Transverse colon (tissue), 4 donors: ENCODE results near the gene SLC24A3.

ENCODE experiments used
- EP300 ChIP-seq: sonication (generic); formaldehyde crosslinking; IDR thresholded peaks from one replicate; pipeline ENCODE4 v1.6.1; 2017; ENCODE audit warnings: antibody characterized with exemption, low read depth
- POLR2A ChIP-seq: fragments of 450-650 bp; IDR thresholded peaks from one replicate; pipeline ENCODE4 v1.6.1; 2016; ENCODE audit warnings: antibody characterized with exemption, mild to moderate bottlenecking, moderate library complexity
- POLR2AphosphoS5 ChIP-seq, 3 donors: sonication (generic); formaldehyde crosslinking; IDR thresholded peaks; one replicate each; pipeline ENCODE4 v1.6.1; 2016; ENCODE audit warnings: antibody characterized with exemption in 3 of 3
- TF ChIP-seq, protein P1 (sequence below), 5 experiments: fragments of 200-600 bp in 3 of 5; fragments of 450-650 bp in 2 of 5; sonication (generic) in 3 of 5; IDR thresholded peaks; 1 replicate in 2 of 5; 2 replicates in 3 of 5; pipeline ENCODE4 v1.5.1; 2016 to 2017; ENCODE audit warnings: antibody characterized with exemption in 5 of 5, inconsistent platforms in 3 of 5, mild to moderate bottlenecking in 2 of 5, moderate library complexity in 1 of 5

DNA sequence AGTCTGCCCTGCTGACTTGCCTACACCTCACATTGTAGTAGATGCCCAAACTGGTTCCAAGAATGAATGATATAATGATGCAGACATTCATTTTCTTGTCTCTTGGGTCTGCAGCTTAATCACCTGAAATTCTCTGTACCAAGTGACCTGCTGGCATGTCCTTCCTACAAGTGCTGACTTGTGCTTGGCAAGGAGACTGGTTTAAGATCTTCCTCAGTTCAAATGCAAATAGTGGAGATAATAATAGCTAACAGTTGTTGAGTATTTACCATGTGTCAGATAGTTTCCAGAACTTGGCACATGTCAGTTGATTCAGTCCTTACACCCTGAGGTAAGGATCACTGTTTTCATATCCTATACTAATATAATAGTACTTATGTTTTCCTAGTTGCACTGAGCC, 223.4 kb downstream of the SLC24A3 start:
- TF ChIP-seq, protein P1, sequence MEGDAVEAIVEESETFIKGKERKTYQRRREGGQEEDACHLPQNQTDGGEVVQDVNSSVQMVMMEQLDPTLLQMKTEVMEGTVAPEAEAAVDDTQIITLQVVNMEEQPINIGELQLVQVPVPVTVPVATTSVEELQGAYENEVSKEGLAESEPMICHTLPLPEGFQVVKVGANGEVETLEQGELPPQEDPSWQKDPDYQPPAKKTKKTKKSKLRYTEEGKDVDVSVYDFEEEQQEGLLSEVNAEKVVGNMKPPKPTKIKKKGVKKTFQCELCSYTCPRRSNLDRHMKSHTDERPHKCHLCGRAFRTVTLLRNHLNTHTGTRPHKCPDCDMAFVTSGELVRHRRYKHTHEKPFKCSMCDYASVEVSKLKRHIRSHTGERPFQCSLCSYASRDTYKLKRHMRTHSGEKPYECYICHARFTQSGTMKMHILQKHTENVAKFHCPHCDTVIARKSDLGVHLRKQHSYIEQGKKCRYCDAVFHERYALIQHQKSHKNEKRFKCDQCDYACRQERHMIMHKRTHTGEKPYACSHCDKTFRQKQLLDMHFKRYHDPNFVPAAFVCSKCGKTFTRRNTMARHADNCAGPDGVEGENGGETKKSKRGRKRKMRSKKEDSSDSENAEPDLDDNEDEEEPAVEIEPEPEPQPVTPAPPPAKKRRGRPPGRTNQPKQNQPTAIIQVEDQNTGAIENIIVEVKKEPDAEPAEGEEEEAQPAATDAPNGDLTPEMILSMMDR (IDR thresholded peaks at IDR 0.05): no peak
- TF ChIP-seq POLR2A: no peak
- no peak for TF ChIP-seq POLR2AphosphoS5 (IDR thresholded peaks at IDR 0.05)
- TF ChIP-seq EP300: no peak
